Measurements from ENCODE around the gene FER1L5. TPM values are rescaled to one million over a fixed set of nuclear protein-coding genes. Genes with fewer than 3 reads are reported as not detected.
A peak's percentile ranks its signal among the peaks of the same experiment; 100 is the strongest.
"Not testable (repeated sequence)": the region's sequence is repeated elsewhere in the genome, so short reads cannot be mapped to it uniquely, and the experiment has no call there.

The FER1L5 gene
- total RNA-seq, 1 experiment from 2014 or later: not detected

- no peak for DNase-seq (ENCODE audit: low read depth)
- in situ Hi-C loops (cut with HindIII; ENCODE audit: low pct_unique_long_range_greater_than_20kb, low sequenced_read_pairs): no loop called here
These were observed 16.0 kb upstream of the FER1L5 start for GRCh38 chr2:96626553-96626942.

DNA sequence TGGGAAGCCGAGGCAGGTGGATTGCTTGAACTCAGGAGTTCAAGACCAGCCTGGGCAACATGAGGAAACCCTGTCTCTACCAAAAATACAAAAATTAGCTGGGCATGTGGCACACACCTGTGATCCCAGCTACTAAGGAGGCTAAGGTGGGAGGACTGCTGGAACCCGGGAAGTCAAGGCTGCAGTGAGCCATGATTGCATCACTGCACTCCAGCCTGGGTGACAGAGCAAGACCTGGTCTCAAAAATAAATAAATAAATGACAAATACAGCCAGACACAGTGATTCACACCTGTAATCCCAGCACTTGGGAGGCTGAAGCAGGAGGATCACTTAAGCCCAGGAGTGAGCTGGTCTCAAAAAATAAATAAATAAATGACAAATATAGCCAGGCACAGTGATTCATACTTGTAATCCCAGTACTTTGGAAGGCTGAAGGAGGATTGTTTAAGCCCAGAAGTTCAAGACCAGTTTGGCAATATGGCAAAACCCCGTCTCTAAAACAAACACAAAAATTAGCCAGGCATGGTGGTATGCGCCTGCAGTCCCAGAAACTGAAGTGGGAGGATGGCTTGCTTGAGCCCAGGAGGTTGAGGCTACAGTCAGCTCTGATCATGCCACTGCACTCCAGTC is 10.6 kb upstream of the FER1L5 start:
- in situ Hi-C loops (cut with HindIII; ENCODE audit: low pct_unique_long_range_greater_than_20kb, low sequenced_read_pairs): no loop called here
- DNase-seq (ENCODE audit: low read depth): peak; percentile 88

DNA sequence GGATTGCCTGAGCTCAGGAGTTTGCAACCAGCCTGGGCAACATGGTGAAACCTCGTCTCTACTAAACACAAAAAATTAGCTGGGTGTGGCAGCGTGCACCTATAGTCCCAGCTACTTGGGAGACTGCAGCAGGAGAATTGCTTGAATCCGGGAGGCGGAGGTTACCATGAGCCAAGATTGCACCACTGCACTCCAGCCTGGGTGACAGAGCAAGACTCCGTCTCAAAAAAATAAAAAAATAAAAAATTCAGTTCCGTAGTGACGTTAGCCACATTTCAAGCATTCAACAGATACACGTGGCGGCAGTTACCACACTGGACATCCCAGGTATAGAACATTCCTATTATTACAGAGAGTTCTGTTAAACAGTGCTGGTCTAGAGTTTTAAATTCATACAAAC is 8.9 kb upstream of the FER1L5 start:
- in situ Hi-C loops (cut with HindIII; ENCODE audit: low pct_unique_long_range_greater_than_20kb, low sequenced_read_pairs): no loop called here
- DNase-seq (ENCODE audit: low read depth): no peak

DNA sequence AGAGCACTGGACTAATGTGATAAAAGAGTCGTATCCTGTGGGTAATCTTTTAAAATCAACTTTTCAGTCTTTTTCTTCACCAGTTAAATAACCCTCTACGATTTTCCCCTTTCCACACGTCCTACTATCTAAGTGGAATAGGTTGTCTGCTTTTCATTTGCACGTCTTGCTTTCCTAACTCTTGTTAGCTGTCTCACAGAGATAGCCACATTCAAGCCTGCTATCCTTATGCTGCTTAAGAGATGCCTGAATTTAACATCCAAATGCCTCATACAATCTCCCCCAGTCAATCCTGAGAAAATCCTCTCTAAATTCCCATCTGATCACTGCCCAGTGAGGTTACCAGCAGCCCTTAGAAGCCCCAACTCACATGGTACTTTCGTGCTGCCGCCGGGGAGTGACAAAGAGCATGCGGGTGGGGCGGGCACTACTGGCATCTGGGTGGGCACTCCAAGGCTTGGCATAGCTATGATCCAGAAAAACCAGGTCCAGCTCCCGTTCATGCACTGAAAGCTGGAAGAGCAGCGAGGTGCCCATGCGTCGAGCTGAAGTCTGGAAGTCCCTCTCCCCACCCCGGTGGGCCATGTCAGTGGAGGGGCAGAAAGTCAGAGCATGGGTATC is 5.9 kb upstream of the FER1L5 start:
- DNase-seq (ENCODE audit: low read depth): peak; percentile 58
- in situ Hi-C loops (cut with HindIII; ENCODE audit: low pct_unique_long_range_greater_than_20kb, low sequenced_read_pairs): no loop called here

DNA sequence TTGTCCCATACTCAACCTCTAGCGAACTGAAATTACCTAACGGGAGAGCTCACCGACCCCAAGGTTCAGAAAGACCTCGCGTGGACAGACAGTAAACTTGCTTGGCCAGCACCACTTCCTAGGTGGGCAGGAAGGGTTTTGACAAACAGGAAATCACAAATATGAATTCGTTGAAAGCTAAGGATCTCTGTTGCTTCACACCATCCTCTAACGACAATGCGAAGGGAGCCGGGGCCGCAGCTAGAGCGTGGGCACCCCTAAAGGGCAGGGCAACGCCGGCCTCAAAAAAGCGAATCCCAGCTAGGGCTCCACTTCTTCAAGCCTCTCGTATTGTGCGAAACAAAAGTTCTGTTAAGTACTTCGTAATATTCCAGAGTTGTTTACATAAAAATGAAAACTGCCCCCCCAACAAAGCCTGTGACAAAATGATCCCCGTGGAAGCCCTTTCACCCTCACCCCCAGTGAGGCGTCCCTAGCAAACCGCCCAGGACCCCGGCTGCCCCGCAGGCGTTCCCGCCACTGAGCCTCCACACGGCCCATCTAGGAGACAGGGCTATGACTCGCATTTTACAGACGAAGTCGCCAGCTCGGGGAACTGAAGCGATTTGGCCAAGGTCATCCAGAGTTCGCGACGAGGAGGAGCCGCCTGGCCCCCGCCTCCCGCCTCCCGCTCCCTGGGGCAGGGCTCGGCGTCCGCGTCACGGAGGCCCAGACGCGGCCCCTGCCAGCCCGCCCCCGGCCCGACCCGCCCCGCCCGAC is 5.0 kb upstream of the FER1L5 start:
- peak; percentile 88 for DNase-seq (ENCODE audit: low read depth)
- in situ Hi-C loops (cut with HindIII; ENCODE audit: low pct_unique_long_range_greater_than_20kb, low sequenced_read_pairs): no loop called here

DNA sequence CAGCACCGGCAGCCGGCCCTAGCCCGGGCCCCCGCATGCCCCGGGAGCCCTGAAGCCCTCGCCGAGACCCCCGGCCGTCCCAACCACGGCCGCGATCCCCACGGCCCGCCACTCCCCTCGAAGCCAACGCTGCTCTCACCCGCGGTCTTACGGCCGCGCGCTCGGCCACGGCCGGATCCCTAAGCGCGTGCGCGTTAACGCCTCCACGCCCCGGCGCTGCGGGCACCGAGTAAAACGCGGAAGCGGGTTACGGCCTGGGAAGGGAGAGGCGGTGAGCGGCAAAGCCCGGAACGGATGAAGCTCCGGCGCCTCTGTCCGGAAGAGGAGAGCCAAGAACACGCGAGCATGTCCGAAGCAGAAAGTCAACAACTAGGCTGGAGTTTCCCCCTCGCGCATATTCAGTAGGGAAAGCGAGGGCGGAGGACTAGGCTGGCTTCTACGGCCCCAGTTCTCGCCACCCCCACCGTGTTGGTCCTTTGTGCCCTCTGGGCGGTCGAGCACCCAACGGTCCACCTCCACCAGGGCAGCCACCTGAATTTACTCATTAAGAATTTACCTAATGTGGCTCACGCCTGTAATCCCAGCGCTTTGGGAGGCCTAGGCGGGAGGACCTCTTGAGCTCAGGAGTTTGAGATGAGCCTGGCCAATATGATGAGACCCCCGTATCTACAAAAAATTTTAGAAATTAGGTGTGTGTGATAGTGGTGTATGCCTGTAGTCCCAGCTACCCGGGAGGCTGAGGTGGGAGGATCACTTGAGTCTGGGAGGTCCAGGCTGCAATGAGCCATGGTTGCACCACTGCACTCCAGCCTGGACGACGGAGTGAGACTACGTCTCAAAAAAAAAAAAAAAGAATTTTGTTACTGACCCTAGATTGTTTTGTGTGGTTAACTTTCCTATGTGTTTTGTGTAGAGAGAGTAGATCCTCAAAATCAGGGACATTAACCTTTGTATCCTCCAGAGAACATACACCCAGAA is 4.1 kb upstream of the FER1L5 start, which contains the start of gene KANSL3:
TSS of gene KANSL3 (minus strand) at position 169 of the 978 bp plus-strand sequence. CDS start 1,177 bp downstream, outside the sequence.
- in situ Hi-C loops (cut with HindIII; ENCODE audit: low pct_unique_long_range_greater_than_20kb, low sequenced_read_pairs): no loop called here

DNA sequence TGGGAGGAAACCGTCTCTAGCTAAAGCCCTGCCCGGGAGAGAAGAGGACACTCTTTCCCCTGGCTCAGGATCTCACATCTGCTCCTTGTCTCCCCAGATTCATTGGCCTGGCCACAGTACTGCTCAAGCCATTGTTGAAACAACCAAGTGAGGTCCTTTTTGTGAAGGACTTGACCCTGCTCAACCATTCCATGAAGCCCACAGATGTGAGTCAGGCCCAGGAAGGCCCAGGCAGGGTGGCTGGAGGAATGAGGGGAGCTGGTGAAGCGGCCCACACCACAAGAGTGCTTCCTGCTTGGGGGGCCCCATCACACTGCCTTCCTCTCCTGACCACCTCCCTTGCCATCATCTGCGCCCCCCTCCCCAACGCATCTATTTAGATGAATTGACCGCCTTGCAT is 5.1 kb downstream of the FER1L5 start:
- in situ Hi-C loops (cut with HindIII; ENCODE audit: low pct_unique_long_range_greater_than_20kb, low sequenced_read_pairs): no loop called here
- no peak for DNase-seq (ENCODE audit: low read depth)

More for the DNA sequence above, 4.1 kb upstream of the FER1L5 start, which contains the start of gene KANSL3:
- DNase-seq (ENCODE audit: low read depth): peak; percentile 98

DNA sequence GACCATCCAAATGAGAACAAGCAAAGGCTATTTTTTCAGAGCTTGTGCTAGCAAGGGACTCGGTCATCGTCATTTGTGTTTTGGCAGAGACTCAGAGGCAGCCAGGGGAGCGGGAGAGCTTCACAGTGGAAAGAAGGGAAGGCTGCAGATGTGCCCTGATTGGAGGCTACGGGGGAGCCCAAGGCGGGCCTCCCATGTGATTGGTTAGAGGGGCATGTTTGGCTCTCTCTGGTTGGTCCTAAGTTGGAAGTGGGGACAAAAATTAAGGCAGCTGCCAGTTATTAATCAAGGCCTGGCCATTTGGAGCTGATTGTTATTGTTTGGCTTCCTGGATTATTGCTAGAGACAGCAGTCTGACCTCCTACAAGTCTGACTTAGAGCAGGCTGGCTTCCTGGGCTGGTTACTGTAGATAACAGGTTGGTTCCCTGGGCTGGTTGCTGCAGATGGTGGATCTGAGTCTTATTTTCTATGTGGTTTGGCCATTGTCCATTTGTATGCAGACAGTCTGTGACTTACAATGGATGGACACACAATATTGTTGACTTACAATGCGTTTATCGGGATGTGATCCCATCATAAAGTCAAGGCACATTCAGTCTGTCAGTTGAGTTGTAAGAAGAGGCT is 5.9 kb downstream of the FER1L5 start:
- in situ Hi-C loops (cut with HindIII; ENCODE audit: low pct_unique_long_range_greater_than_20kb, low sequenced_read_pairs): no loop called here
- DNase-seq (ENCODE audit: low read depth): no peak

GRCh38 chr2:96649342-96649741 is 6.8 kb downstream of the FER1L5 start:
- in situ Hi-C loops (cut with HindIII; ENCODE audit: low pct_unique_long_range_greater_than_20kb, low sequenced_read_pairs): no loop called here
- no peak for DNase-seq (ENCODE audit: low read depth)

- DNase-seq (ENCODE audit: low read depth): no peak
- in situ Hi-C loops (cut with HindIII; ENCODE audit: low pct_unique_long_range_greater_than_20kb, low sequenced_read_pairs): no loop called here
These were observed 9.2 kb downstream of the FER1L5 start for GRCh38 chr2:96651793-96652192.

DNA sequence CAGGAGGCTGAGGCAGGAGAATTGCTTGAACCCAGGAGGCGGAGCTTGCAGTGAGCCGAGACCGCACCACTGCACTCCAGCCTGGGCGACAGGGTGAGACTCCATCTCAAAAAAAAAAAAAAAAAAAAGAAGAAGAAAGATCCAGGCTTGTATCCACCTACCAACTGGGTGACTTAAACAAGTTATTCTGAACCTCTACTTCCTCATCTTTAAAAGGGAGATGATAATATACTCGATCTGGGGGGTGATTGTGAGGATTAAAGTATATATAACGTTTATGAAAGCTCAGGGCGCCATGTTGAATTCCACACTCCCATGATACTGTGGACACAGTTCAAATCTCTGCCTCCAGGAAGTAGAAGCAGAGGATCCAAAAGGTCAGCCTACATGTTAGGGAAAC is 12.2 kb downstream of the FER1L5 start:
- in situ Hi-C loops (cut with HindIII; ENCODE audit: low pct_unique_long_range_greater_than_20kb, low sequenced_read_pairs); DNase-seq (ENCODE audit: low read depth): not testable (repeated sequence)

DNA sequence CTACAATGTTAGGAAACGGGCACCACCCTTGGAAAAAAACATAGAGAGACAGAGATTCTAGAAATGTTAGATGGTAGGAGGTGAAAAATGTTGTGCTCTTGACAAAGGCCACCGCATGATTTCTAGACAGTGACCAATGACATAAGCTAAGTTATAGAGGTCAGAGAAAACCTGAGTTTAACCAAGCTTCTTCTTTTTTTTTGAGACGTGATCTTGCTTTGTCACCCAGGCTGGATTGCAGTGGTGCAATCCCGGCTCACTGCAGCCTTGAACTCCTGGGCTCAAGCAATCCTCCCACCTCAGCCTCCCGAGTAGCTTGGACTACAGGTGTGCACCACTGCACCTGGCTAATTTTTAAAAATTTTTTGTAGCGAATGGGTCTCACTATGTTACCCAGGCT is 13.0 kb downstream of the FER1L5 start:
- in situ Hi-C loops (cut with HindIII; ENCODE audit: low pct_unique_long_range_greater_than_20kb, low sequenced_read_pairs): no loop called here
- no peak for DNase-seq (ENCODE audit: low read depth)

DNA sequence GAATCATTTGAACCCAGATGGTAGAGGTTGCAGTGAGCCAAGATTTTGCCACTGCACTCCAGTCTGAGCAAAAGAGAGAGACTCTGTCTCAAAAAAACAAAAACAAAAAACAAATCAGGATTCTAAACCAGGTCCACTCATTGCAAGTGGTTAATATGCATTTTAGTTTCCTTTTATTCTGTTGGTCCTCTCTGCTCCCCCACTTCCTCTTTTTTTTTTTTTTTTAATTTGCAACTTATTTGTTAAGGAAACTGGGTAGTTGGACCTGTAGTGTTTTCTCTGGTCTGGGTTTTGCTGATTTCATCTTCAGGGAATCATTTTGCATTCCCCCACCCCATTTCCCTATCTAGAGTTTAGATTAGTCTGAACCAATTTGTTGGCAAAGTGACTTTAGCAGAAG is 14.0 kb downstream of the FER1L5 start:
- no peak for DNase-seq (ENCODE audit: low read depth)
- in situ Hi-C loops (cut with HindIII; ENCODE audit: low pct_unique_long_range_greater_than_20kb, low sequenced_read_pairs): no loop called here

- in situ Hi-C loops (cut with HindIII; ENCODE audit: low pct_unique_long_range_greater_than_20kb, low sequenced_read_pairs): no loop called here
- no peak for DNase-seq (ENCODE audit: low read depth)
These were observed 18.8 kb downstream of the FER1L5 start for GRCh38 chr2:96661324-96661723.

GRCh38 chr2:96662360-96662759 is 19.8 kb downstream of the FER1L5 start:
- DNase-seq (ENCODE audit: low read depth): no peak
- in situ Hi-C loops (cut with HindIII; ENCODE audit: low pct_unique_long_range_greater_than_20kb, low sequenced_read_pairs): no loop called here

DNA sequence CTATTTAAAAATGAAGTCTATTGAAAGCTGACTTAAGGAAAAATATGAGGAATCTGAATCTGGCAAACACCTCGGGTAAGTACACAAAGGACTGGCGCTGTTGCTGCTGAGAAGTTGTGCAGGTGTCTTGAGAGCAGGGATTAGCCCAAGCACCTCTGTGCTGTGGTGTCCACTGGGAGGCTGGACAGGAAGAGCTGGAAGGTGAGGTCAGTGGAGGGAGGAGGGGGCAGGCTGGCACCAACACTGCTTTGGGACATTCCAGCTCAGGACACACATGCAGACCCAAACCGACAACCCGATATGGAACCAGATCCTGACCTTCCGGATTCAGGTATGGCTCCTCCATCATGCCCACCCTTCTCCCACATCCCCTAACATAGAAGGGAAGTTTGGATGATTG is 20.6 kb downstream of the FER1L5 start:
- no peak for DNase-seq (ENCODE audit: low read depth)
- in situ Hi-C loops (cut with HindIII; ENCODE audit: low pct_unique_long_range_greater_than_20kb, low sequenced_read_pairs): no loop called here

DNA sequence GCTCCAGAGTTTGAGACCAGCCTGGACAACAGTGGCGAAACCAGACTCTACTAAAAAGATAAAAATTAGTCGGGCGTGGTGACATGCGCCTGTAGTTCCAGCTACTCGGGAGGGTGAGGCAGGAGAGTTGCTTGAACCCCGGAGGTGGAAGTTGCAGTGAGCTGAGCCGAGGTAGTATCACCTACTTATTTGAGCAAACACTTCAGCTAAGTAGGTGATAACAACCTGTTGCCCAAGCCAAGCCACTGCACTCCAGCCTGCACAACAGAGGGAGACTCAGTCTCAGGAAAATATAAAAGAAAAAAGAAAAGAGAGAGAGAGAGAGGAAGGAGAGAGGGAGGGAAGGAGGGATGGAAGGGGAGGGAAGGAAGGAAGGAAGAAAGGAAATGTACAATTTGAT is 21.3 kb downstream of the FER1L5 start:
- DNase-seq (ENCODE audit: low read depth): no peak
- in situ Hi-C loops (cut with HindIII; ENCODE audit: low pct_unique_long_range_greater_than_20kb, low sequenced_read_pairs): no loop called here

DNA sequence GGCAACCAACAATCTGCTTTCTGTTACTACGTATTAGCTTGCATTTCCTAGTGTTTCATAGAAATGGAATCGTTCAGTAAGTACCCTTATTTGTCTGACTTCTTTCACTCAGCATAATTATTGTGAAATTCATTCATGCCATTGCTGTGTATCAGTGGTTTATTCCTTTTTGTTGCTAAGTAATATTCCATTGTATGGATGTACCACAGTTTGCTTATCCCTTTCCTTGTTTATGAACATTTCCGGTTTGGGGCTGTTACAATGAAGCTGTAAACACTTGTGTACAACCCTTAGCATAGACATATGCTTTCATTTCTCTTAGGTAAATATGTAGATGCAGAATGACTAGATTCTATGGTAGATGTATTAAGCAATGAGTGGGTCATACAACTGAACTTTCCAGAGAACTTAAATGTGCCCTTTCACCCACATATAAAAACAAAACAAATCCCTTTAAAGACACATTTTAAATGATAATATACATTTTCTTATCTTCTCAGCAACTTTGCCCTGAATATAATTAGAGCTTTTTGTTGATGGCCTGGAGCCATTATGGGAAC is 21.9 kb downstream of the FER1L5 start:
- no peak for DNase-seq (ENCODE audit: low read depth)
- in situ Hi-C loops (cut with HindIII; ENCODE audit: low pct_unique_long_range_greater_than_20kb, low sequenced_read_pairs): no loop called here
